Activated effector memory CD4-positive, alpha-beta T cell treated with Interleukin-2 at 50 U/mL for 16 hours (primary cell): ENCODE results near the gene SF3B6.

Experiments
- DNase-seq: peaks from one replicate; pipeline ENCODE4 v3.0.0-alpha.2; 2020

SF3B6 gene

GRCh38 chr2:24017711-24018110 is 58.4 kb downstream of the SF3B6 start:
- DNase-seq, result no peak
